UCSD-AML1 (cell line): Measurements from ENCODE around the gene EIF4G3.
"Not testable (repeated sequence)": the region's sequence is repeated elsewhere in the genome, so short reads cannot be mapped to it uniquely, and the experiment has no call there.

ENCODE experiments used
- DNase-seq: peaks from one replicate; lab custom pipeline; 2025; ENCODE audit not compliant: unreplicated experiment; lab: John Stamatoyannopoulos, UW

The EIF4G3 gene

DNA sequence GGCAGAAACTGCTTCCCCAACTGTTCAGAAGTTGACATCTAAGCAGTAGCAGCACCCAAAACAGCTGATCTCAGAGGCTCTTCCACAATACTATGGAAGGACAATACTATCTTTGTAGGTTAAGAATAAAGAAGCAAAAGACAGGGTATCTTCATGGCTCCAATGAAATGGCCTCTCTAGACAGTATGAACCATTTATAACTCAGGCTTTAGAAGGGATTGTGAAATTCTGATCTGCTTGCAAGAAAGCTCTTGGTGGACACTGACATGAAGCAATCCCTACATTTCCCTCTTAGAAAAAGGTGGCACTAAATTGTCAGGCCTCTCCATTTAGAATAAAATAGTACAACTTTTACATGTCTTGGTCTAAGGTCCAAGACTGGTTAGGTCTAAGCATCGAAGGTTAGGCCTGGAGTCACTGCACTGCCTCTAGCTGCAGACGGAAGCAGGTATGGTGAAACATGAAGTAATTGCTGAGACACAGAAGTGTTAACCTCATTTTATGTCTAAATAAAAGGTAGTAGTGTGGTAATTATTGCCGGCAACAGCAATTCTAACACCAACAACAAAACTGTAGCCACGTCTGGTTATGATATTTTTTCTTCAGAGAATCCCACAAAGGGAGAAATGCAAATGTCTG lies 339.0 kb downstream of the EIF4G3 start:
- DNase-seq, result no peak

DNA sequence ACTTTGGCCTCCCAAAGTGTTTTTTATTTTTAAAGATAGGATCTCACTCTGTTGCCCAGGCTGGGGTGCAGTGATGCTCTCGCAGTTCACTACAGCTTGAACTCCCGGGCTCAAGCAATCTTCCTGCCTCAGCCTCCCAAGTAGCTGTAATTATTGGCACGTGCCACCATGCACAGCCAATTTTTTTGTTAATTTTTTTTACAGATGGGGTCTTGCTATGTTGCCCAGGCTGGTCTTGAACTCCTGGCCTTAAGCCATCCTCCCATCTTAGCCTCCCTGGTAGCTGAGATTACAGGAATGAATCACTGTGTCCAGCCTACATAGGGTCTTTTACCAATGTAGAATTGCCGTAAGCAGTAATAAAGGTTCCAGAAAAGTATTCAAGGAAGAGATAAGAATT lies 340.5 kb downstream of the EIF4G3 start:
- DNase-seq, result no peak

DNA sequence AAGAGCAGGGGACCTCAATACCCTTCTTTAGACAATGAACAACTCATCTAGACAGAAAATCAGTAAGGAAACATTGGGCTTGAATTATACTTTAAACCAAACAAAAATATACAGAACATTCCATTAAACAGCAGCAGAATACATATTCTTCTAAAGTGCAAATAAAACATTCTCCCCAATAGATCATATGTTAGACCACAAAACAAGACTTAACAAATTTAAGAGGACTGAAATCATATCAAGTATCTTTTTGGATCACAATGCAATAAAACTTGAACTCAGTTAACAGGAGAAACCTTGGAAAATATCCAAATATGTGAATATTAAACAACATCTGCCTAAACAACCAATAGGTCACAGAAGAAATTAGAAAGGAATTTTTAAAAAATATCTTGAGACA lies 341.9 kb downstream of the EIF4G3 start:
- DNase-seq, result no peak

DNA sequence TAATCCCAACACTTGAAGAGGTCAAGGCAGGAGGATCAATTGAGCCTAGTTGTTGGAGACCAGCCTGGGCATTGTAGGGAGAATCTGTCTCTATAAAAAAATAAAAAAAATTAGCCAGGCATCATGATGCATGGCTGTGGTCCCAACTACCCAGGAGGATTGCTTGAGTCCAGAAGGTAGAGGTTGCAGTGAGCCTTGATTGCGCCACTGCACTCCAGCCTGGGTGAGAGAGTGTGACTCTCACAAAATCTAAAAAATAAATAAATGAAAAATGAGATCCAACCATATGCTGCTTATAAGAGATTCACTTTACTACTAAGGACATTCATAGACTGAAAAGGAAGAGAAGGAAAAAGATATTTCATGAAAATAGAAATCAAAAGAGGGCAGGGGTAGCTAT lies 342.5 kb downstream of the EIF4G3 start:
- DNase-seq, result no peak

DNA sequence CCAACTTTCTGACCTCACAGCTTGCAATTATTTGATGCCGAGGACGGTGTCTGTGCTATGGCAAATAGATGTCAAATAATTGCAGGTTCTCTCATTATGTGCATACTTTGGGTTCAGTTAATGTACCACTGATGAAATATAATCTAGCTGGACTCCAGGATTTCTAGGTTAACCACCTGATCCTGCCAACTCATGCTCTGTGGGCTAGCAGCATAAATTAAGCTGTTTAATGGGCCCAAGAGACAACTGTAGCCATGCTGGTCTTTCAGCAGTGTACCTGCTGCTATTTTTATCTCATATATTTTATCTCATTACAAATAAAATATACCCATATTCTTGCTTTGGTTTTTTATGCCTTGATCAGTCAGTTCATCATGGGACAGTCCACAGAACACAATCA lies 346.3 kb downstream of the EIF4G3 start:
- DNase-seq, result no peak

DNA sequence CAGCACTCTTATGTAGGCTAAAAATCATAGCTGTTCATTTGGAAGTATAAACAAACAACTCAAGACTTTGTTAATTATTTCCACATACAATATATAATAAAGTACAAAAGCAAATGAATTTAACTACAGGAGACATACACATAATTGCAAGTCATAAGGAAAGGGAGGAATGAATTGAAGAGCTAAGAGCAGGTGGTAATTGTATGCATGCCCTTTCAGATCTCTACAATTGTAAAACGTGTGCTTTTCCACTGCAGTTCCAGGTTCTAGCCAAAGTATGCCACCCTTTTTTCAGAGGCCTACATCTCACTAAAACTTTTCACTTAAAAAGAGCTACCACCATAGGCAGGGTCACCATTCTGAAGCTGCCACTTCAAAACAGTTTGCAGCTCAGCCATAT lies 346.8 kb downstream of the EIF4G3 start:
- no peak for DNase-seq

DNA sequence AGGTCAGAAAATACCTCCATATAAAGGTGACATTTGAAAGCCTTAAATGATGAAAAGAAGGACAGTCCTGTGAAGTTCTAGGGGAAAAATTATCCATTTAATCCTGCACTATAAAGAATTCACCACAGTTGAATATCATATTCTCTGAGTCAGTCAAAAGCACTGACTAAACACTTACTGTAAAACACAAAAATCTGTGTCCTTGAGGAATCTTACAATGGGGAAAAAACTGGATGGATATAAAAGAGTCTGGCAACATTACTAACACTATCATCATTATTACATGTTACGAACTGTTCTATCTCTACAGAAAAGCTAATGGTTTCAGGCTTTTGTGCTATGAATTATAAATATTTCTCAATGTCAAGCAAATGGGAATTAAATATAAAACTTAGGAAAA lies 347.2 kb downstream of the EIF4G3 start:
- DNase-seq, result no peak

DNA sequence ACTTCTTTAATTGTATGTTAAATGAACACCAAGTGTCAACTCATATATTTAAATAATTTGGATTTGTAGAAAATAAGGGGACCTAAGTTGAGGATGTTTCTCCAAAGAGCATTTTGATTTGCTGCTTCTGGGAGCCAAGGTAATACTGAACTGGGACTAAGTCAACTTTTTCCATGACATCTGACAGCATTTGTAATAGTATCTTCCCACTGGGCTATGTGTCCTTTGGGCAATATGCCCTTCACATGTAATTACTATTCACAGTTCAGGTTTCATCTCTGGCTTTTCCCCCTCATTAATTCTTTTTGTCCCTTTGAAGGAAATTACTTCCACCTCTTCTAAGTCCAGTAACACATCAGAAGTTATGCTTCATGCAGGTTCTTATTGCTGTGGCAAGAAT lies 352.9 kb downstream of the EIF4G3 start:
- no peak for DNase-seq

DNA sequence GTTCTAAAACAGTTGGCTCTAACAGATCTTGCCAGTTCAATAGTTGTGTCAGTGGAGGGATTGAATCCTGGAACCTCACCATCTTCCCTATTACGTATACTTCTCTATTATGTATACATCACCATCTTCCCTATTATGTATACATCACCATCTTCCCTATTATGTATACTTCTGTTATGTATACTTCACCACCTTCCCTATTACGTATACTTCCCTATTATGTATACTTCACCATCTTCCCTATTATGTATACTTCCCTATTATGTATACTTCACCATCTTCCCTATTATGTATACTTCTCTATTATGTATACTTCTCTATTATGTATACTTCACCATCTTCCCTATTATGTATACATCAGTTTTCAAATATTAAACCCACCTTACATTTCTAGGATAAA lies 355.2 kb downstream of the EIF4G3 start:
- DNase-seq, result no peak

DNA sequence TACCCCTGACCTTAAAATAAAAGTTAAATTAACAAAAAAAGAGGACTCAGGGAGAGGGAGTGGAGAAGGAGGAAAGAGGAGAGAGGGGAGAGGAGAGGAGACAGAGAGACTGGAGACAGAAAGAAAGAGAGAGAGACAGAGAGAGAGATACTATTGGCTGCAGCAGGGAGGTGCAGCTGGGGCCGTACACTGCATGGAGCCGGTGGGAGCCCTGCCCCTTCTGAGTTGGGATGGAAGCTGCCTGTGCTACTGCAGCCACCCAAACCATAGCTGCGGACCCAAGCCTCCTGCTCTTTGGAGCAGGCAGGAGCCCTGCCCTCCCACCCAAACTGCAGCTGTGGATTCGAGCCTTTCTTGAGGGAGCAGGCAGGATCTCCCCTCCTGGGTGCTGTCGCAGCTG lies 356.9 kb downstream of the EIF4G3 start:
- no peak for DNase-seq

DNA sequence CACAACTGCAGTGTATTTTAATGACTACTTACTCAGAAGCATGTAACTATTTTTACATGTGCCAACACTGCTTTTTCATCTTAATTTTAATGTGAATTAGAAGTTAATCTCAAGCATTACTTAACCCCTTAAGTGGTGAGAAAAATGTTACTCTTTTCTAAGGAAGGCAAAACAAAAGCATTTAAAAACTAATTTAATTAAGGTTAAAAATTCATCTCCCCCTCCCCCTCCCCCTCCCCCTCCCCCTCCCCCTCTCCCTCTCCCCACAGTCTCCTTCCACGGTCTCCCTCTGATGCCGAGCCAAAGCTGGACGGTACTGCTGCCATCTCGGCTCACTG lies 362.2 kb downstream of the EIF4G3 start:
- DNase-seq, result no peak

DNA sequence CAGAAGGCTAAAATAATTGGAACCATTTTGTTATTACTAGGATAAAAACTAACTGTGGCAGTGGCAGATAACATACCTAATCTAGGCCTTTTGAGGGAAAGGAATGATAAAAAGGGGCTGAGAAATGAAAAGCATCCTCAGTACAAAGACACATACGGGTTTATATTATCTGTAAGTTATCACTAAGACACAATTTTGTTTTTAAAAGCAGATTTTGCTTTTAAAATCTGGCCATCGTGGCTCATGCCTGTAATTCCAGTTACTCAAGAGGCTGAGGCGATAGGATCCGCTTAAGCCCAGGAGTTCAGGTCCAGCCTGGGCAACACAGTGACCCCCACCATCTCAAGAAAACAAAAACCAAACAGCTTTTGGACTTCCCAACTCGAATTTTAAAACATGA lies 364.8 kb downstream of the EIF4G3 start:
- no peak for DNase-seq

DNA sequence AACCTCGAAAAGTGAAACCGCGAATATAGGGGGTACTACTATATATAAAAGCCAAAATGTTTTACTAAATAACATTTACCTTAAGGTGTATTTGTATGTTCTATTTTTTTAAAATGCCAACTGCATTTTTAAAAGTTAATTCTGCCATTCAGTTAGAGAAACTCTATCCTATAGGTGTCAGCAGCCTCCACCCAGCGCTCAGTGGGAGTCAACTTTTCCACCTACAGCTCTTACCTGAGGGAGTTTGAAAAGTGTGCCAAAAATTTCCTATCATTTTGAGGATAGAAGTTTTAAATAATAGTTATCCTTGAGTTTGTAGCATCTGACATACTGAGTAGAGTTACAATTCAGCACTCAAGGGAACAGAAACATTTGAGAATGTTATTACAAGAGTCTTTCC lies 383.5 kb downstream of the EIF4G3 start:
- no peak for DNase-seq

DNA sequence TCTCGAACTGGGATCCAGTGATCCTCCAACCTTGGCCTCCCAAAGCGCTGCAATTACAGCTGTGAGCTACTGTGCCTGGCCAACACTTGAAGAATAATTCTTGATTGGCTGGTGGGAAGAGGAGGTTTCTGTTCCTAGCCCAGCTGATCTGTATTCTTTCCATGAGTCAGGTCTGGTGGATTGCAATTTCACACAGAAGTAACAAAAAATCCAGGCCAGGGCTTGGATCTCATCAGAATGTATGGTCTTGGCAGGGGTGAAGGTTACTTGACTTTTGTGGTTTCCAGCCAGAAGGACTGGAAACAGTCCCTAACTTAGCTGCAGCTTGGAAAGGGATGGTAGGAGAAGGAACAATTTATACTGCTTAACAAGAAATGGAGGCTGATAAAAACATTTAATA lies 384.5 kb downstream of the EIF4G3 start:
- no peak for DNase-seq

DNA sequence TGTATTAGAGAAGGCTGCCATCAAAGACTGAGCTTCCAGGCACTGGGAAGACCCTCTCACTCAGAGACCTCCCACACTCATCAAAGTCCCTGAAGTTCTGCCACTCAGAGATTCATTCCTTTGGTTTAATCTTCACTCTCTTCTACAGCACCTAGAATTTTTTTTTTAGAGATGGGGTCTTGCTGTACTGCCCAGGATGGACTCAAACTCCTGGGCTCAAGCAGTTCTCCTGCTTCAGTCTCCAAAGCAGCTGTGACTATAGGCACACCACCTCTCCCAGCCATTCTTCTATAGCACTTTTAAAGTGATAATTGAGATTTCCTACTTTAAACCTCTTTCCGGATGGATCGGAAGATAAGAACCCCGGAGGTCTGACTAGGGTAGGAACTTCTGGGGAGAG lies 385.9 kb downstream of the EIF4G3 start:
- DNase-seq, result no peak

DNA sequence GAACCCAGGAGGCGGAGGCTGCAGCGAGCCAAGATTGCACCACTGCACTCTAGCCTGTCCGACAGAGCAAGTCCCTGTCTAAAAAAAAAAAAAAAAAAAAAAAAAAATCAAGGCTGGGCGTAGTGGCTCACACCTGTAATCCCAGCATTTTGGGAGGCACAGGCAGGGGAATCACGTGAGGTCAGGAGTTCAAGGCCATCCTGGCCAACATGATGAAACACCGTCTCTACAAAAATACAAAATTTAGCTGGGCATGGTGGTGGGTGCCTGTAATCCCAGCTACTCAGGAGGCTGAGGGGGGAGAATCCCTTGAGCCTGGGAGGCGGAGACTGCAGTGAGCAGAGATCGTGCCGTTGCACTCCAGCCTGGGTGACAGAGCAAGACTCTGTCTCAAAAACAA lies 387.1 kb downstream of the EIF4G3 start:
- not testable (repeated sequence) for DNase-seq

DNA sequence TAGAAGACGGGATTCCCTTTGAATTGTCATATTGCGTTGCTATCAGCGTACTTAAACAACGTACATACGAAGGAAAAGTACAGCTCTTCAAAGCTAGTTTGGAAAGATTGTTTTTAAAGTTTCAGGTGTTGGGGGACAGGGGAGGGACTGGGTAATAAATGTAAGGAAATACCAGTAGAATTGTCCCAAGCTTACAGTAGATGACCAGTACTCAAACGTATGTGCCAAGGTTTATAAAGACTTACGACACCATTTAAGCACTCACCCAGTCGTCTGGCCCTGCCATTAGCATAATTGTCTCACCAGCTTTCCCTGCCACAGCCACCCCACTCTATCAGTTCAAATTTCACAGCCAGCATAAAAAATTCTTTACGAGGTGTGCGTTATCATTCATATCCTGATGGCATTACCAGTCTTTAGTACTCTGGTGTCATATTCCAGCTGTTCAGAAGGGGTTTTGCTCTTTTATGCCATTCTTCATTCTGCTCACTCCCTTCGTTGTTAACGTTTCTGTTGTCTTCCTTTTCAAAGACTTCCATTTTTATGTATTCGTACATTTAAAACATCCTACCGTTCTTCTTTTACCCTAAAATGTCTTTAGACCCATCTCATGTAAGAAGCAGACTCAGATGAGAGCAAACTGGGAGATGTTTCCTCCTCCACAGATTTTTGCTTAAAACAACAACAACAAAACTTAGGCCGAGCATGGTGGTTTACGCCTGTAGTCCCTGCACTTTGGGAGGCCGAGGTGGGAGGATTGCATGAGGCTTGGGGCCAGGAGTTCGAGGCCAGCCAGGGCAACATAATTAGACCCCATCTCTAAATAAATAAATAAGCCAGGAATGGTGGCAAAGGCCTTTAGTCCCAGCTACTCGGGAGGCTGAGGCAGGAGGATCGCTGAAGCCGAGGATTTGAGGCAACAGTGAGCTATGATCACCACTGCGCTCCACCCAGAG lies 388.6 kb downstream of the EIF4G3 start:
- no peak for DNase-seq

DNA sequence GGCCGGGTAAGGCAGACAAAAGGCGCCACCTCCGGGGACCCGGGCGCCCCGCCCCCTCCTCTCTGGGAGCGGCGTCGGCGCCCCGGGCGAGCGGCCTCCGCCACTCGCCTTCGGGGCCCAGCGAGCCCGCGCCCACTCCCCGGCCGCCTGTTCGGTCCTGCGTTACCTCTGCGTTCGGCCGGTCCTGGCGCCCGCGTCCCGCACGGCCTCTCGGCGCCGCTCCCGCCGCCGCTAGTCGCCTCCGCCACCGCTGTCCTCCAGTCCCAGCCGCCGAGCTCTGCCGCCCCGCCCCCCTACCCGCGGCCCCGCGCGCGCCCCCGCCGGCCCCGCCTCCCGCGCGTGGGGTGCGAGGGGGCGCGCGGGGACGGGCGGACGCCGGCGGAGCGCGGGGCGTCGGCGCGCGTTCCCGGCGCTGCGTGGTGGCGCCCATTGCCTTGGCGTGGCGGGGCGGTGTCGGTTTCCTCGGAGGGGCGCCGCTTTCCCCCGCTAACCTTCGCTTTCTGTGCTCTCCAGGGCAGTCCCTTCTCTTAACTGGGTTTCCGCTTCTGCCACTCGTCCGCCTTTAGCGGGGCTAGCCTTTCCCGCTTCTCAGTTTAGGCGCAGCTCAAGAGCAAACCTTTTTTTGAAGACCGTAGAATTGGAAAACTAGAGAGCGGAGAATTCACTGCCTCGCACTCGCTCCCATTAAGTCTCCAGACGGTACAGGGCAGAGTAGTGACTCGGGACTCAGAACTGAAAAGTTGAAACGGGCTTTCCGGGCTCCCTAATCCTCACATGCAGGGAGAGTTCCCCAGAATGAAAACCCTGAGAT lies 389.5 kb downstream of the EIF4G3 start, which contains the start of gene HP1BP3:
TSS of gene HP1BP3 (minus strand) at position 279 of the 811 bp plus-strand sequence. CDS start 6,867 bp downstream, outside the sequence.
- peak; percentile 85 for DNase-seq

DNA sequence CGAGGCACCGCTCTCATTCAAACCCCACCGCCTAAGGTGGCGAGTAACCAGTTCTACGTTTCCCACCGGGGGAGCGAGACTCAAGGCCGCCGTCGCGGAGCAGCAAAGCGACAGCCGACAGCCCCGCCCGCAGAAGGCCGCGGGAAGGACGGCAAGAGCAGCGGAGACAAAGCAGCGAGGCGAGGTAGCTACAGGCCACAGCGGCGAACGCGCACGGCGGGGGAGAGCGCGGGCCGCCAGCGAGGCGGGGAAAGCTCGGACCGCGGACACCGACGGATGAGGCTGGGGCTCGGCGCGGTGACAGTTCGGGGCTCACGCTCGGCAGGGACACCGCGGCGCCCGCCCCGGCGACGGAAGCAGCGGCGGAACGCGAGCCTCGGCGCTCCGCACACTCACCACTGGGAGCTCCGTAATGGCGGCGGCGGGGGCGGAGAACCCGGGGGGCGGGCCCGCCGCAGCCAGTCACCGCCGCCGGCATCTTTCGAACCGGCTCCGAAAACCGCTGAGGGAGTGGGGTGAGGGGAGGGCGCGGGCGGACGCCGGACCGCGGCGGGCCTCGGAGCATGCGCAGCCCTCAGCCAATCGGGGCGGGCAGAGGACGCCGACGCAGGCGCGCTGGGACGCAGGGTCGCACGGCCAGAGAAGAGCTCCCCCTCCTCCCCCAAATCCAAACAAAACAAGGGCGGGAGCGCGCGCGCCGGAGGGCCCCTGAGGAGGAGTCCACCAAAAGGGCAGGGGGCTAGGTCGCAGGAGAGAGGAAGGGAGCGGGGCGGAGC lies 390.3 kb downstream of the EIF4G3 start:
- DNase-seq, result peak; percentile 97

DNA sequence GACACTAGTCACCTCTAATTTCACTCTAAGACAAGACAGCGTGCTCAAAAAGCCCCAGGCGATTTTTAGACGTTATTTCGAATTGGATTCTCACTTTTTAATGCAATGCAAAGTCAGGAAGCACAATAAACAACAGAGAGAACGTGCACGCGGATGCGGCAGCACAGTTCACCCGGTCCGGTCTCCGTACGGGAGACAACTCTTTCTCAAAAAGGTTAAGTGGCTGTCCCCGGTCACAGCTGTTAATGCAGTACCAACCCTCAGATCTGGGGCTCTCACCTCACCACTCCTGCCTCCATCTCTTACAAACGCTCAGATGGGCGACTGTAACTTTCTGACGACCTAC lies 390.8 kb downstream of the EIF4G3 start:
- no peak for DNase-seq

DNA sequence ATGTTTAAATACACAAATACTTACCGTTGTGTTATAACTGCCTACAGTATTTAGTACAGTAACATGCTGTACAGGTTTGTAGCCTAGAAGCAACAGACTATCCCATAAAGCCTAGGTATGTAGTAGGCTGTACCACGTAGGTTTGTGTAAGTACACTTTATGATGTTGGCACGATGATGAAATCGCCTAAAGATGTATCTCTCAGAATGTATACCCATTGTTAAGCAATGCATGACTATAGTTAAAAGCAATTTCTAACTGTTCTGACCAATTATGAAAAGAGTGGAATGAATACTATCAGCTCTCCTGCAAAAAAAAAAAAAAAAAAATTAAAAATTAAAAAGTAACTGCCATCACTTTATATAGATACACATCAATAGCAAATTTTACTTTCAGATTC lies 401.0 kb downstream of the EIF4G3 start:
- no peak for DNase-seq
